Measurements from ENCODE around the gene ADGB.

The ADGB gene

DNA sequence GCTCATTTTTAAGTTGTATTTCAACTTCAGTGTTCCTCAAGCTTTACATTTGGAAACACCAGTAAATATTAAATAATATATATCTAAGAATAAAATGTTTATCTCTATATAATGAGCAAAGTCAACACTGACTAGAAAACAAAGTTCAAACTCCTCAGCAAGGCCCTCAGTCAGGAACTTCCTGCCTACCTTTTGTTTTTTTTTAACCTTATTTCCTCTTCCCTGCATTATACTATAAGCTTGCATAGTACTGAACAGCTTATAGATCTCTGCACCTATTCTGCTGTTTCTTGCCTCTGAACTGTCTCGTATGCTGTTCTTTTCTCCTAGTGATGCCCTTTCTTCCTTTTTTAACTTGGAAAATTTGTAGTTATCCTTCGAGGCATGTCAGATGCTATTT lies 29.6 kb downstream of the ADGB start:
- no peak overlapping the region for H3K27ac ChIP-seq
- TF ChIP-seq ZFX (IDR thresholded peaks at IDR 0.05; ENCODE audit: borderline replicate concordance) = no peak
- TF ChIP-seq, protein P1, sequence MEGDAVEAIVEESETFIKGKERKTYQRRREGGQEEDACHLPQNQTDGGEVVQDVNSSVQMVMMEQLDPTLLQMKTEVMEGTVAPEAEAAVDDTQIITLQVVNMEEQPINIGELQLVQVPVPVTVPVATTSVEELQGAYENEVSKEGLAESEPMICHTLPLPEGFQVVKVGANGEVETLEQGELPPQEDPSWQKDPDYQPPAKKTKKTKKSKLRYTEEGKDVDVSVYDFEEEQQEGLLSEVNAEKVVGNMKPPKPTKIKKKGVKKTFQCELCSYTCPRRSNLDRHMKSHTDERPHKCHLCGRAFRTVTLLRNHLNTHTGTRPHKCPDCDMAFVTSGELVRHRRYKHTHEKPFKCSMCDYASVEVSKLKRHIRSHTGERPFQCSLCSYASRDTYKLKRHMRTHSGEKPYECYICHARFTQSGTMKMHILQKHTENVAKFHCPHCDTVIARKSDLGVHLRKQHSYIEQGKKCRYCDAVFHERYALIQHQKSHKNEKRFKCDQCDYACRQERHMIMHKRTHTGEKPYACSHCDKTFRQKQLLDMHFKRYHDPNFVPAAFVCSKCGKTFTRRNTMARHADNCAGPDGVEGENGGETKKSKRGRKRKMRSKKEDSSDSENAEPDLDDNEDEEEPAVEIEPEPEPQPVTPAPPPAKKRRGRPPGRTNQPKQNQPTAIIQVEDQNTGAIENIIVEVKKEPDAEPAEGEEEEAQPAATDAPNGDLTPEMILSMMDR (IDR thresholded peaks at IDR 0.05) = no peak

DNA sequence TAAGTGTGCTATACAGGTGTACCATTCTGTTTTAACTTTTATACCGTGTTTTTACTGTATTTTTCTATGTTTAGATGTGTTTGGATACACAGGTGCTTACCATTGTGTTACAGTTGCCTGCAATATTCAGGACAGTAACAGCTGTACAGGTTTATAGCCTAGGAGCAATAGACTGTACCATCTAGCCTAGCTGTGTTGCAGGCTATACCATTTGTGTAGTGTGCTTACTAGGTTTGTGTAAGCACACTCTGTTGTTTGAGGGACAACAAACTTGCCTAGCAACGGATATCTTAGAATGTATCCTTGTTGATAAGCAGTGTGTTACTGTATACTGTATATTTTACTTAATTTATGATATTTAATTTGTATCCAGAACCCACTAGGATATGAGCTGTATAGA lies 35.2 kb downstream of the ADGB start:
- TF ChIP-seq, protein P1 (IDR thresholded peaks at IDR 0.05) = no peak
- no peak for TF ChIP-seq ZFX (IDR thresholded peaks at IDR 0.05; ENCODE audit: borderline replicate concordance)
- no peak overlapping the region for H3K27ac ChIP-seq

DNA sequence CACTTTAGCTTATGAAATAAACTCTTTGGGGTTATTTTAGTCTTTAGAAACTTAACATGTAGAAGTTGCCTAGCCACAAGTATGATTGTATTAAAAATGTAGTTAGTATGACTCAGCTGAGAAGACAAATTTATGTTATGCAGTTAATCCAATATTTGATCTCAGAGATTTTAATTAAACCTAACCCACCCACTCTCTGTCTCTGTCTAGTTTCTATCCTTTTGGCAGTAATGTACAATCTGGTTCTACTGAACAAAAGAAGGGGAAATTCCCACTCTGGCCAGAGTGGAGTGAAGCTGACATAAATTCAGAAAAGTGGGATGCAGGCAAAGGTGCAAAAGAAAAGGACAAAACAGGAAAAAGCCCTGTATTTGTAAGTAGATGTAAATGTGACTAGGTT lies 36.4 kb downstream of the ADGB start:
- no peak overlapping the region for H3K27ac ChIP-seq
- no peak for TF ChIP-seq ZFX (IDR thresholded peaks at IDR 0.05; ENCODE audit: borderline replicate concordance)
- TF ChIP-seq, protein P1 (IDR thresholded peaks at IDR 0.05) = no peak

DNA sequence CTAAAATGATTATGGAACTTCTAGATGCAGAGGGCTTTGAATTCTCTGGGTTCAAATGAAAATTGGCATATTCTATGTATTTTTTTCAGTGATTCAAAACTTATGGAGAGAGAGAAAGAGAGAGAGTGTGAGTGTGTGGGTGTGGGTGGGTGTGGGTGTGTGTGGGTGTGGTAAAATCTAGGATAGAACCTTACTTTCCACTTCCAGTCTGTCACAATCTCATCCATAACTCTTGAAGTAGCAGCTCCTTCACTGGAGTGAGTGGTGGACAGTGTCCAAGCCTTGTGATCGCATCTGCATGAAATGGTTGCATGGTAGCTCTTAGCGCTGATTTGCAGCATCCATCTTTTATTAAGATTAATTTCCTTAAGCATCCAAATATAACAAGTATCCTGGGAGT lies 37.7 kb downstream of the ADGB start:
- H3K27ac ChIP-seq = no peak overlapping the region
- TF ChIP-seq, protein P1 (IDR thresholded peaks at IDR 0.05) = no peak
- no peak for TF ChIP-seq ZFX (IDR thresholded peaks at IDR 0.05; ENCODE audit: borderline replicate concordance)

DNA sequence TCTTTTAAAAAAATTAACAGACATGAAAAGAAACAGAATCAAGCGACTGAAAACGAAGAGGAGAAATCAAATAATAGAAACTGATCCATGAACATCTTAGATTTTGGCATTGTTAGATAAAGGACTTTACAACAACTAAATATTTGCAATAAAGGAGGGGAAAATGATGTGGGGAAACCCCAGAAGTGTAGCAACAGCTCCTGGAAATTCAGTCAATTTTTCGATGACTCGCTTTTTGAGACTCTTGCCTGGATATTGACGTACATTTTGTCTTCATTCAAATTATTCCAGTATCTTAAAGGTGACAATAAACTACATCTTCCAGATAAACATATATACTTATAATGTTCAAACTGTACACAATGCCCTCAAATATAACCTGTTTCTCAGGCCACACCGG lies 44.1 kb downstream of the ADGB start:
- TF ChIP-seq, protein P1 (IDR thresholded peaks at IDR 0.05) = no peak
- no peak for TF ChIP-seq ZFX (IDR thresholded peaks at IDR 0.05; ENCODE audit: borderline replicate concordance)

DNA sequence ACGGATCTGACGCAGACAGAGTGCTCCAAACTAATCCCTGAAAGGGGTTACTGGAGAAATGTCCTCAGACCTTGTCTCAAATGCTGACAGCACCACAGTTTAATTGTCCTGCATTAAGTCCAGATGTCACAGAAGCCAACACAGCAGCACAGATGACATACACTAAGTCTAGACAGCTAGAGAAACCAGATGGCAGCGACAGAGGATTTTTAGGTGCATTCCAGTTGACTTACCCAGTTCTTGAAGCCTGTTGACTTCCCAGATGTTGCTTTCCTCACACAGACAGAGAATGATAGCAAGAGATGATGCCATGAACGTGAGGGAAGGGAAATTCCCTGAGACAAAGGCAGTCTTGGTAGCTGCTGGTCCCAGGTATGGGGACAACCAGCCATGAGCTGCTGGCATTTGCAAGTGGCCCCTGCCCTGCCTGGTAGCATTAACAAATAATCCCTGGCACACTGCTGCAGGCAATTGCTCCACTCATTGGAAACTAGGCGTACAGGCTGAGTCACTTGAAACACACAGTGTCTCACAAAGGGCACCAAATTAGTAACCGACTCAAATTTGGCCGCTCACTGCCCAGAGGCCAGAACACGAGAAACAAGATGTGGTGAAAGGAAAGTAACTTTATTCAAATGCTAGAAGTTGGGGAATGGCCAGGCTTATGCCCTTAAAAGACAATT lies 52.2 kb downstream of the ADGB start:
- TF ChIP-seq, protein P1 (IDR thresholded peaks at IDR 0.05) = no peak
- no peak for TF ChIP-seq ZFX (IDR thresholded peaks at IDR 0.05; ENCODE audit: borderline replicate concordance)
- no peak overlapping the region for H3K27ac ChIP-seq

More for the DNA sequence above, 44.1 kb downstream of the ADGB start:
- no peak overlapping the region for H3K27ac ChIP-seq

DNA sequence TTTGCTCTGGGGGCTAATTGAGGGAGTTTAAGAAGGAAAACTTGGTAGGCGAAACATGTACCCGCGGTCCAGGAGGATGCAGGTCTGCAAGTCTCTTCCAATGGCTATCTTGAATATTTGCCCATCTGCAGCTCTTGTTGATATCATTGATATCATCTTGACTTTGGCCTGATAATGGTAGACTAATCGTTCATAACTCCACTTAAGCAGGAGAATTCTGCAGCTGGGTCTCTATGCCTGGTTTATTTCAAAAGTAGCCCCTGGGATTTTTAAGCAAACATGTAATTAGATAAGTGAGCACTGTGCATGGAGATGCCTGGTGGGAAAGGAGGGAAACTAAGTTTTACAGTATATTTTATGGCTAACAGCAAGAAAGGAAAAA lies 52.7 kb downstream of the ADGB start:
- TF ChIP-seq, protein P1 (IDR thresholded peaks at IDR 0.05) = no peak
- TF ChIP-seq ZFX (IDR thresholded peaks at IDR 0.05; ENCODE audit: borderline replicate concordance) = no peak
- no peak overlapping the region for H3K27ac ChIP-seq
